HepG2 (cell line): Measurements from ENCODE around the gene LIPC. TPM values are rescaled to one million over a fixed set of nuclear protein-coding genes. Genes with fewer than 3 reads are reported as not detected.

Experiments
- ARID2 ChIP-seq: sonication (generic); formaldehyde crosslinking; IDR thresholded peaks from 2 replicates; pipeline ENCODE4 v1.8.1; 2022; ENCODE audit warnings: mild to moderate bottlenecking, missing genetic modification reagents, borderline replicate concordance
- ARID5B ChIP-seq: IDR thresholded peaks from 2 replicates; pipeline ENCODE4 v1.4.0; 2020; ENCODE audit warnings: mild to moderate bottlenecking, missing genetic modification reagents
- ATF7 ChIP-seq, 2 experiments: fragments of 450-650 bp in 1 of 2; sonication (generic) in 1 of 2; formaldehyde crosslinking in 1 of 2; IDR thresholded peaks; 2 replicates each; pipeline versions ENCODE4 v1.4.0 to v1.6.1; 2016 to 2020; ENCODE audit warnings: antibody characterized with exemption in 1 of 2, mild to moderate bottlenecking in 1 of 2, missing genetic modification reagents in 1 of 2
- BCL6 ChIP-seq: IDR thresholded peaks from 2 replicates; pipeline ENCODE4 v1.6.1; 2016; ENCODE audit warnings: missing genetic modification reagents, missing compliant biosample characterization
- CBX5 ChIP-seq: sonication (generic); formaldehyde crosslinking; IDR thresholded peaks from 2 replicates; pipeline ENCODE4 v1.4.0; 2020; ENCODE audit warnings: missing genetic modification reagents, borderline replicate concordance
- CEBPB ChIP-seq: IDR thresholded peaks from 2 replicates; pipeline ENCODE4 v1.6.1; 2011; ENCODE audit warnings: low read depth, low read length, improper control_type of control experiment, borderline replicate concordance
- CEBPG ChIP-seq: IDR thresholded peaks from 2 replicates; pipeline ENCODE4 v1.6.1; 2016
- ELF3 ChIP-seq: IDR thresholded peaks from 2 replicates; pipeline ENCODE4 v1.6.1; 2016; ENCODE audit warnings: missing genetic modification reagents, missing compliant biosample characterization
- FOXA3 ChIP-seq: IDR thresholded peaks from 2 replicates; pipeline ENCODE4 v1.6.1; 2016; ENCODE audit warnings: missing genetic modification reagents, missing compliant biosample characterization
- FOXO1 ChIP-seq: sonication (generic); formaldehyde crosslinking; IDR thresholded peaks from 2 replicates; pipeline ENCODE4 v1.4.0; 2020; ENCODE audit warnings: missing genetic modification reagents
- GABPB1 ChIP-seq: IDR thresholded peaks from 2 replicates; pipeline ENCODE4 v1.6.1; 2016; ENCODE audit warnings: mild to moderate bottlenecking, missing genetic modification reagents, moderate library complexity, missing compliant biosample characterization
- HMG20A ChIP-seq: IDR thresholded peaks from 2 replicates; pipeline ENCODE4 v1.6.1; 2016; ENCODE audit warnings: borderline replicate concordance
- HNF4A ChIP-seq: sonication (generic); formaldehyde crosslinking; IDR thresholded peaks from 2 replicates; pipeline ENCODE4 v1.4.0; 2020; ENCODE audit warnings: missing genetic modification reagents
- IRF2 ChIP-seq: IDR thresholded peaks from 2 replicates; pipeline ENCODE4 v1.6.1; 2018; ENCODE audit warnings: missing genetic modification reagents, missing compliant biosample characterization
- MEIS1 ChIP-seq: sonication (generic); formaldehyde crosslinking; IDR thresholded peaks from 2 replicates; pipeline ENCODE4 v1.9.0; 2021; ENCODE audit warnings: mild to moderate bottlenecking, missing genetic modification reagents, moderate library complexity, borderline replicate concordance
- NCOA5 ChIP-seq: sonication (generic); formaldehyde crosslinking; IDR thresholded peaks from 2 replicates; pipeline ENCODE4 v1.4.0; 2020; ENCODE audit warnings: missing genetic modification reagents
- NFIC ChIP-seq: IDR thresholded peaks from 2 replicates; pipeline ENCODE4 v1.6.1; 2012; ENCODE audit warnings: mild to moderate bottlenecking, low read length, inconsistent platforms
- RFX5 ChIP-seq: IDR thresholded peaks from 2 replicates; pipeline ENCODE4 v1.6.1; 2011; ENCODE audit warnings: low read depth, low read length, improper control_type of control experiment
- RXRA ChIP-seq: sonication (generic); formaldehyde crosslinking; IDR thresholded peaks from 2 replicates; pipeline ENCODE4 v1.5.1; 2020; ENCODE audit warnings: missing genetic modification reagents
- SOX6 ChIP-seq, 2 experiments: fragments of 450-650 bp in 1 of 2; sonication (generic) in 1 of 2; formaldehyde crosslinking in 1 of 2; IDR thresholded peaks; 2 replicates each; pipeline versions ENCODE4 v1.4.0 to v1.6.1; 2017 to 2020; ENCODE audit warnings: antibody characterized with exemption in 1 of 2, mild to moderate bottlenecking in 1 of 2, missing genetic modification reagents in 1 of 2
- TCF7 ChIP-seq: sonication (generic); IDR thresholded peaks from 2 replicates; pipeline ENCODE4 v1.6.1; 2016; ENCODE audit warnings: antibody characterized with exemption, low read depth
- ZNF598 ChIP-seq: sonication (generic); formaldehyde crosslinking; IDR thresholded peaks from 2 replicates; pipeline ENCODE4 v1.5.1; 2020; ENCODE audit warnings: mild to moderate bottlenecking, missing genetic modification reagents, borderline replicate concordance
- ZNF652 ChIP-seq: IDR thresholded peaks from 2 replicates; pipeline ENCODE4 v1.6.1; 2016; ENCODE audit warnings: low read depth, borderline replicate concordance
- ZNF792 ChIP-seq: IDR thresholded peaks from 2 replicates; pipeline ENCODE4 v1.6.1; 2016
- ZNF816 ChIP-seq: sonication (generic); formaldehyde crosslinking; IDR thresholded peaks from 2 replicates; pipeline ENCODE4 v1.8.0; 2022; ENCODE audit warnings: missing genetic modification reagents, mild to moderate bottlenecking, borderline replicate concordance
- polyA plus RNA-seq, 8 experiments: library from polyadenylated mRNA; depleted of rRNA in 3 of 8; stranded (reverse) in 7 of 8; unstranded in 1 of 8; fragments of >200 nt; fragmentation: Illumina TruSeq in 4 of 8; extraction: Trizol in 4 of 8; gene quantifications; 2 replicates each; pipeline versions ENCODE4 v1.2.1 to v1.2.3, GENCODE V29; 2011 to 2016; ENCODE audit warnings: low read depth in 4 of 8, missing spikeins in 1 of 8, mixed read lengths in 1 of 8; ENCODE audit not compliant: insufficient read depth in 1 of 8
- total RNA-seq, 5 experiments: library from RNA; depleted of rRNA; stranded (reverse); fragments of >200 nt; fragmentation: Illumina TruSeq; extraction: Trizol; gene quantifications; 2 replicates each; pipeline ENCODE4 v1.2.3, GENCODE V29; 2016; ENCODE audit warnings: low read depth in 1 of 5
- TF ChIP-seq, protein P1 (sequence below): IDR thresholded peaks from 2 replicates; pipeline ENCODE4 v1.6.1; 2016; ENCODE audit warnings: mild to moderate bottlenecking
- TF ChIP-seq, protein P2 (sequence below): sonication (generic); formaldehyde crosslinking; IDR thresholded peaks from 2 replicates; pipeline ENCODE4 v1.4.0; 2020; ENCODE audit warnings: missing genetic modification reagents

LIPC gene
- total and polyA plus RNA-seq, 2 of the 13 experiments (the other 11 are each of a cell fraction or from before 2014, with no cell fraction given), result 26.0 to 38.0 TPM

DNA sequence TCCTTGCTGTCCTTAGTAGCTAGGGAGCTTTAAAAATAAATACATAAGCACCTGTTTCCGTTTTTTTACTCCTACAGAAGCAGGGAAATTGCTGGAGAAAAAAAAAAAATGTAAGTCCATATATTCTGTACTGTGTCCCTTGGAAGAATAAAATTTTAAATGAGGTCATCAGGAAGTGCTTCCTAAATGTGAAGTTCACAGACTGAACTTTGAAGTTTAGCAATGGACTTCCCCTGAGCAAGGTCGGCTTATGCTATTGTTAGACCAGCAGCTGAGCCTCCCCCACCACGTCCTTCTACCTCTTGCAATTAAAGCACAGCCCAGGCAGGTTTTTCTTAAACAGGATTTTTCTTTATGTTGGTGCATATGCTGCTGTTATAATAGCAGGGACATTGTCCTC lies 26.3 kb downstream of the LIPC start (continued):
- TF ChIP-seq FOXA3 (CRISPR knock-in tag) (peak; percentile 56), ELF3 (CRISPR knock-in tag) (peak; percentile 92), CBX5 (no peak), HMG20A (peak; percentile 72; the same call in 1 of the 2 replicates), ARID5B (CRISPR knock-in tag) (peak; percentile 96), ZNF652 (no peak), BCL6 (CRISPR knock-in tag) (peak; percentile 79), TCF7 (peak; percentile 50), ZNF816 (0 out of 2 replicates have a peak, but pooled peaks have one; percentile 46), FOXO1 (CRISPR knock-in tag) (peak; percentile 32; the same call in 1 of the 2 replicates), SOX6 (IDR thresholded peaks at IDR 0.05) (no peak), SOX6 (CRISPR knock-in tag; IDR thresholded peaks at IDR 0.05) (peak; percentile 95), NCOA5 (no peak), MEIS1 (CRISPR knock-in tag) (no peak), ATF7 (IDR thresholded peaks at IDR 0.05) (peak; percentile 70), ATF7 (CRISPR knock-in tag; IDR thresholded peaks at IDR 0.05) (peak; percentile 52; the same call in 1 of the 2 replicates), RXRA (CRISPR knock-in tag) (peak; percentile 48; the same call in 1 of the 2 replicates), NFIC (0 out of 2 replicates have a peak, but pooled peaks have one; percentile 29), CEBPG (CRISPR knock-in tag) (peak; percentile 34; the same call in 1 of the 2 replicates), RFX5 (no peak), ZNF598 (CRISPR knock-in tag) (no peak), CEBPB (0 out of 2 replicates have a peak, but pooled peaks have one; percentile 12), IRF2 (peak; percentile 50; the same call in 1 of the 2 replicates), ZNF792 (CRISPR knock-in tag) (0 out of 2 replicates have a peak, but pooled peaks have one; percentile 23), GABPB1 (CRISPR knock-in tag) (peak; percentile 46; the same call in 1 of the 2 replicates), HNF4A (CRISPR knock-in tag) (peak; percentile 87), ARID2 (CRISPR knock-in tag) (no peak)
- TF ChIP-seq, protein P1, sequence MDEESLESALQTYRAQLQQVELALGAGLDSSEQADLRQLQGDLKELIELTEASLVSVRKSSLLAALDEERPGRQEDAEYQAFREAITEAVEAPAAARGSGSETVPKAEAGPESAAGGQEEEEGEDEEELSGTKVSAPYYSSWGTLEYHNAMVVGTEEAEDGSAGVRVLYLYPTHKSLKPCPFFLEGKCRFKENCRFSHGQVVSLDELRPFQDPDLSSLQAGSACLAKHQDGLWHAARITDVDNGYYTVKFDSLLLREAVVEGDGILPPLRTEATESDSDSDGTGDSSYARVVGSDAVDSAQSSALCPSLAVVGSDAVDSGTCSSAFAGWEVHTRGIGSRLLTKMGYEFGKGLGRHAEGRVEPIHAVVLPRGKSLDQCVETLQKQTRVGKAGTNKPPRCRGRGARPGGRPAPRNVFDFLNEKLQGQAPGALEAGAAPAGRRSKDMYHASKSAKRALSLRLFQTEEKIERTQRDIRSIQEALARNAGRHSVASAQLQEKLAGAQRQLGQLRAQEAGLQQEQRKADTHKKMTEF, result peak; percentile 62; the same call in 1 of the 2 replicates
- TF ChIP-seq, protein P2, sequence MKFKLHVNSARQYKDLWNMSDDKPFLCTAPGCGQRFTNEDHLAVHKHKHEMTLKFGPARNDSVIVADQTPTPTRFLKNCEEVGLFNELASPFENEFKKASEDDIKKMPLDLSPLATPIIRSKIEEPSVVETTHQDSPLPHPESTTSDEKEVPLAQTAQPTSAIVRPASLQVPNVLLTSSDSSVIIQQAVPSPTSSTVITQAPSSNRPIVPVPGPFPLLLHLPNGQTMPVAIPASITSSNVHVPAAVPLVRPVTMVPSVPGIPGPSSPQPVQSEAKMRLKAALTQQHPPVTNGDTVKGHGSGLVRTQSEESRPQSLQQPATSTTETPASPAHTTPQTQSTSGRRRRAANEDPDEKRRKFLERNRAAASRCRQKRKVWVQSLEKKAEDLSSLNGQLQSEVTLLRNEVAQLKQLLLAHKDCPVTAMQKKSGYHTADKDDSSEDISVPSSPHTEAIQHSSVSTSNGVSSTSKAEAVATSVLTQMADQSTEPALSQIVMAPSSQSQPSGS, result peak; percentile 77; the same call in 1 of the 2 replicates
